ENCODE measurements around the gene SPATA2.
A peak's percentile ranks its signal among the peaks of the same experiment; 100 is the strongest.

The SPATA2 gene

GRCh38 chr20:49935746-49936152 lies 20.4 kb upstream of the SPATA2 start:
- DNase-seq, result no peak

DNA sequence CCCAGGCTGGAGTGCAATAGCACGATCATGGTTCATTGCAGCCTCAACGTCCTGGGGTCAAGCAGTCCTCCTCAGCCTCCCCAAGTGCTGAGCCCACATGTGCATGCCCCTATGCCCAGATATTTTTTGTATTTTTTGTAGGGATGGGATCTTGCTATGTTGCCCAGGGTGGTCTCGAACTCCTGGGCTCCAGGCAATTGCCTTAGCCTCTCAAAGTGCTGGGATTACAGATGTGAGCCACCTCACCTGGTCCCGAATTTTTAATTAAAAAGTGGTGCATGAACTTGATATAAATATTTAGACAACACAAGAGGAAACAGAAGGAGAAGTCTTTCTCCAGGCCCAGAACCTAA lies 13.8 kb upstream of the SPATA2 start:
- no peak for DNase-seq

GRCh38 chr20:49928411-49929141 lies 13.2 kb upstream of the SPATA2 start:
- peak; percentile 86 to 90 (median 90) for DNase-seq

GRCh38 chr20:49925901-49926454 lies 10.6 kb upstream of the SPATA2 start:
- peak in 2 of 3 donors; percentile 45 to 46 for DNase-seq

GRCh38 chr20:49924247-49924646 lies 8.9 kb upstream of the SPATA2 start:
- no peak for DNase-seq

GRCh38 chr20:49919461-49919860 lies 4.1 kb upstream of the SPATA2 start:
- DNase-seq, result no peak

- DNase-seq, result no peak
Measured at GRCh38 chr20:49919009-49919408, 3.7 kb upstream of the SPATA2 start.

- DNase-seq, result no peak
Measured at GRCh38 chr20:49918446-49918845, 3.1 kb upstream of the SPATA2 start.

DNA sequence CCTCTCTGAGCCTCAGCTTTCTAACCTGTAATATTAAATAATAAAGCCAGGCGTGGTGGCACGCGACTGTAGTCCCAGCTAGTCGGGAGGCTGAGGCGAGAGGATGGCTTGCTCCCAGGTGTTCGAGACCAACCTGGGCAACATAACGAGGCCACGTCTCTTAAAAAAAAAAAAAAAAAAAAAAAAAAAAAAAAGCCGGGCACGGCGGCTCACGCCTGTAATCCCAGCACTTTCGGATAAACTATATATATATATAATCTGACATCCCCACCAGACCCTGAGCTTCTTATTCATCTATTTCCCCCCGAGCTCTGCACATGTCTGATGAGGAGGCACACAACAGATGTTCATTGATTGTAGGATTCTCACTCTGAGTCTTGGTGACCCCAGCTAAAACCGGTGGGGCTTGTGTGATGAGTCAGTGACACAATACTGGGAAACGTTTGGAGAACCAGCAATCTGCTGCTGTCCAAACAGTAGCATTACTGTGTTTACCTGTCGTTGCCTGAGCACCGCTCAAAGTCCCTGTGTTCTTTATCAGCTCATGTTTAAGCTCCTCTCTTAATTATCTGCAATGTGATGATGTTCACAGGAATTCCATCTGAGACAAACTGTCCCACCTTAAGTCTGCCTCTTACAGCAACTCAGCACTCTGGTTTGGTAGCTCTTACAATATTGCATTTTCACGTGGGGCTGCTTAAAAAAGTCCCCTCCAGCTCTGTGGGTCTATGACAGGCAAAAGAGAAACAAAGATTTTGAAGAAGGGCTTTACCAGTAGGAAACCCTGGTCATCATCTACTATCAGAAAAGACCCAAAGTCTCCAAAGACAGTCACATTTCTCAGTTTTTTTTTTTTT lies 1.0 kb upstream of the SPATA2 start:
- peak in 1 of 3 donors; percentile 41 for DNase-seq

DNA sequence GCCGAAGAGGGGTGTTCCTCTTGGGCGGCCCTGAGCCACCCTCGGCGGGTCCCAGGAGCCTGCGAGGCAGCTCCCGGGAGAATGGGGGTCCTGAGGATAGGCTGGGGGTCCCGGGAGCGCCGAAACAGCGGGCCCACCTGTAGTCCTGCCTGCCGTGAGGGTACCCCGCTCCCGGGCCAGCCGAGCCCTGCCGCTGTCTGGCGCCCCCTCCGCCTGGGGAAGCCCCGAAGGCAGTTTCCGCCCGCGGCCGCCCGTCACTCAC lies 280 bp downstream of the SPATA2 start:
- no peak for DNase-seq

DNA sequence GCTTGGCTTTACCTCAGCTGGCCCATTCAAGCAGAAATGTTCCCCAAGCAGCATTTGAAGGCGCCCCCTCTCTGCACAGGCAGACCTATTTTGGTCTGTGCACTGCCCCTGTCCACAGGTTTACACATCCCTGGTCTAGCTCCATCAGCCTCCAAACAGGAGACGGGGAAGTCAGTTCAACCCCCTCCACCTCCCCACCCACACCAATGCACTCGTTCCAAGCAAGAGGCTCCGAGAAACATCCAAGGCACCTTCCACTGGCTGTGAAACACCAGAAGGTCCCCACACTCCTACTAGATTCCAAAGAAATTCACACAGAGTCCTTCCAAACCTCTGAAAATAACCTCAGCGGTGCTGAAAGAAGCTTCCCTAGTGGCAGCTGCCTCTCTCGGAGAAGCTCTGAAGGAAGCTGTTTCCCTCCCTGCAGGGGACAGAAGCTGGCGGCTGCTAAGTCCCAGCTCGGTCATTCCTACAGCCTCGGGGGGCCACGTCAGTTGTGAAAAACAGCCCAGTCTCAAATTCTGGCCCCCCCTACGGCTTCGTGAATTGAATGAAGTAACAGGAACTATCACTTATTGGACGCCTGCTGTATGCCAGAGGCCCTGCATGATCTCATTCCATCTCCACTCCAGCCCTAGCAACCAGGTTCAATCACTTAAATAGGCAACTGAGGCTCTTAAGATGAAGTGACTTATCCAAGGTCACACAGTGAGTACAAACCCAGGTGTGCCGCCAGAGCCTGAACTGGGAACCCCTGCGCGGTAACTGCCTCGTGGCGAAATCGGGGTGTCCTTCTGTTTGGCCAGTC lies 815 bp downstream of the SPATA2 start:
- DNase-seq, result no peak

DNA sequence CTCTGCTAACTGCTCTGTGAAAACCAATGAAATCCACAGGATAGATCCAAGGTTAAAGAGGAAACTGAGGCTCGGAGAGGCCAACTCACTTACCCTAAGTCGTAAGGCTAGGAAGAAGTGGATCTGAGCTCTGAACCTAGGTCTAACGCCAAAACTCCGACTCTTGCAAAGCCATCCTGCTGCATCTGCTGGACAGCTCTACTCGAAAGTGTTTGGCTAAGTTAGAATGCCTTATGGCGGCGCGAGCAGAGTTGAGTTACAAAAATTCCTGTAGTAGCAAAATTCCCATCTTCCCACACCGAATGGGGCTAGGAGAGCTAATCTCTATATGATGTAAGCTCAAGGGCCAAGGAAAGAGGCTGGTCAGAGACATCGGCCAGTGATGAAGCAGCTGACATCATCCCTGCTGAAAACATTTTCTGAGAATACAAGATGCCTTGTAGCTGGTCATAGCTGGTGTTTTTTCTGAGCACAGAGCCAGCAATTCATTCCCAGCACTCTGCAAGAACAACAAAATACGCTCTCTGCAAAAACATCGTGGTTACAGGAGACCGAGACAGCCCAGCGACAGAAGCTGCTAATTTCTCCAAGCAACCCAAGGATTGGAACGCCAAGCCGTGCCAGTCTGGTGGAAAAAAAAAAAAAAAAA lies 1.8 kb downstream of the SPATA2 start:
- no peak for DNase-seq

GRCh38 chr20:49910340-49910706 lies 5.0 kb downstream of the SPATA2 start:
- no peak for DNase-seq

DNA sequence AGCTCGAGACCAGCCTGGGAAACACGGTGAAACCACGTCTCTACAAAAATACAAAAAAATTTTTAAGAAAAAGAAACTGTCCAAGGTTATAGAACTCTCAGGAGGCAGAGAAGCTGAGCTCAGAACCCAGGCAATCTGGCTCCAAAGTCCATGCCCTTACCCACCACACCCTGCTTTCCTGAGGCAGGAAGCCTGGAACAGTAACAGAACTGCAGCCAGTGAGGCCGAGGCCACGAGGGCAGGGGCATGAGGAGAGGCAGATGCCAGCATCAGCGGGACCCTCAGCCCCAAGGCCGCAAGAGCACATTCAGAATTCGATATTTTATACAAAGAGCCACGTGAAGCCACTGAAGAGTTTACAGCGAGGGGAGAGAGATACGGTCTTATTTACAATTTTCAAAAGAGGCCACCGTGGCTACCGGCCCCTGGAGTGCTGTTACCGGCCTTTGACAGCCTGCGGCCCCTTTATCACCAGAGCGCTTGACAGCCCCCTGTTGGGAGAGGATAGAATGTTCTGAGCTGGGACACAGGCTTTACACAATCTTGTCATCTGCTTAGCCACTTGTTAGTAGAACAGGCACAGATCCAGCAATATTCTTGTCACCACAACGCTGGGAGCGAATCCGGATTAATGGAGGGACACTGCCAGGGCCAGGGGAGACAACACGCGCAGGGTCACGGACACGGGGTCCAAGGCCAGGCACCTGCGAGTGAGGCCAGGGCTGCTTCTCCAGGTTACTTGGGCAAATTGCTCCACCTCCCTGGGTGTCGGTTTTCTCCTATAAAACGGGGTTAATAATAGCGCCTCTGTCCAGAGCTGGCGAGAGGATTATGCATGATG lies 5.6 kb downstream of the SPATA2 start:
- no peak for DNase-seq

GRCh38 chr20:49908258-49908565 lies 7.1 kb downstream of the SPATA2 start:
- DNase-seq, result no peak

GRCh38 chr20:49907405-49908257 lies 7.7 kb downstream of the SPATA2 start:
- DNase-seq, result no peak

DNA sequence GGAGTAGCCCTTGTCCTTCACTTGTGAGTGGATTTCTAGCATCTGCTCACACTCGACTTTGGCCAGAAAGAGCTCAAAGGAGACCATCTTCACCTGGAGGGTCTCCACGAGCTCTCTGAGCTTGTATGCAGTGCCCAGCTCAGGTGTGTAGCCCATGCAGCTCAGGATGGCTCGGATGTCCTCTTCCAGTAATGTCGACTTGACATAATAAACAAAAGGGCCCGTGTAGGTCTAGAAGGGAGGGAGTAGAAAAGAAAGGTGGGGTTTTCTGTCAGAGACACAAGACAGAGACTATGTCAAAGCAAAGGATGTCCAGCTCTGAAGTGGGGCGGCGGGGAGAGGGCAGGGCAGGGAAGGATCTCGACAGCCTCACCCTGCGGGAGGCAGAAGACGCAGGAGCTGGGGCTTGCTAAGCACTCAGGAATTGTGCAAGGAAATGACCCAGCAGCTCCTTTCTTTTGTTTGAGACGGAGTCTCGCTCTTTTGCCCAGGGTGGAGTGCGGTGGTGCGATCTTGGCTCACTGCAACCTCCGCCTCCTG lies 8.6 kb downstream of the SPATA2 start:
- DNase-seq, result no peak

DNA sequence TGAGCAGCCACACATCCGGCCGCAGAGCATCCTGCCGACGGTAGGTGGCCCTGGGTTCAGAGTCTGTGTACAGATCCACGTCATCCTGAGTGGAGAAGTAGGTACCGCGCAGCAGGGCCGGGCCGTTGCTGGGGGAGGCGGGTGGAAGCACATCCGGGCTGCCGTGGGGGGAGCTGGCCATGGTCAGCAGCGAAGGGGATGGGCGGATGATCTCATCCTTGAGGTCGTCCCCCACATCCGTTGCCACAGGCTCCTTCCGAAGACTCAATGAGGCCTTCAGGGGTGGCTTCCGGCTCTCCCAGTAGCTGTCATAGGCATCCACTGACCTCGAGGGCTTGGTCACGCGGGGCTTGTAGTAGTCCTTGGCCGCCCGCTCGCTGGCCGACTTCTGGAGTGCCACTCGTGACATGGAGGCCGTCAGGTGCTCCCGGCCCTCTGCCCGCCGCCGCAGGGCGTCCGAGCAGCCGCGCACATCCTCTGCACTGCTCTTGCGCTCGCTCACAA lies 9.2 kb downstream of the SPATA2 start:
- no peak for DNase-seq

DNA sequence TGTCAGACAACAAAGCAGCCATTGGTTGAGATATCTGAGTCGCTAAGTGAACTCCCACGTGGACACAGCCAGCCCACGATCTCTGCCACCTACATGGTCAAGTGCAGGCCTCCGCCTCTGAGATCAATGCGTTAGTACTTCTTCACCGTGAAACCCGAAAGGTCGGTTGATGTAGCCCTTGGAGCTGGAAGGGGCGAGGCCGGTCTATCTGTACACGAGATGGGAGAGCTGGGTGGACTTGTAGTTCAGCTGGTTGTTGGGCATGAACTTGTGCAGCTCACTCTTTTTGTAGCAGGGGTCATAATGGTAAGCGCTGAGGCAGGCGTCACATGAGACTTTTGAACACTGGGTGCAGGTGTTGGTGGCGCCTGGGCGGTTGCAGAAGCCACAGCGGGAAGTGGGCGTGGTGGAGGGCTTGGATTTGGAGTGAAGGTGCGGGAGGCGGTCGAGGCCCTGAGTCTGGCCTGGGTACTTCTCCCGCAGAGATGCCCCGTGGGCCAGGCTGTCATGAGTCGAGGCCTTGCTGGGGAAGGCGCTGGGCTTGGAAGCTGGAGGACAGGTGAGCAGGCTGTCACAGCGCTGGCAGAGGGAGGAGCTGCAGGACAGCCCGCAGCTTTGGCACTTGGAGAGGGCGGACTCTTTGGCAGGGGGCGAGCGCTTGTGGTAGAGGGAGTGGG lies 9.8 kb downstream of the SPATA2 start:
- DNase-seq, result no peak

All from suppressor macrophage treated with lipopolysaccharide for 1 hour (primary cell).